Ishikawa (cell line): Measurements from ENCODE around the gene C19orf81.

Source experiments
- CREB1 ChIP-seq: IDR thresholded peaks from 2 replicates; pipeline ENCODE4 v1.6.1; 2012; ENCODE audit warnings: low read depth
- FOXM1 ChIP-seq: IDR thresholded peaks from 2 replicates; pipeline ENCODE4 v1.6.1; 2012; ENCODE audit warnings: low read depth, borderline replicate concordance
- MAX ChIP-seq: IDR thresholded peaks from 2 replicates; pipeline ENCODE4 v1.6.1; 2012
- TEAD4 ChIP-seq: IDR thresholded peaks from 2 replicates; pipeline ENCODE4 v1.6.1; 2012

- TF ChIP-seq CREB1, result no peak
- TF ChIP-seq MAX, result no peak
- no peak for TF ChIP-seq FOXM1
- no peak for TF ChIP-seq TEAD4
Observed at GRCh38 chr19:50664204-50664603, 15.0 kb downstream of the C19orf81 start.
